RWPE2 (cell line): ENCODE results near the gene SPRING1.

Source experiments
- ATAC-seq: fragments of 200-7000 bp; cut with Tn5 transposase; 3 replicates; pipeline ENCODE4 v1.9.1; 2021; ENCODE audit warnings: low read depth
- DNase-seq: peaks from one replicate; pipeline ENCODE4 v3.0.0-alpha.2; 2020; ENCODE audit warnings: low spot score
- H3K27ac ChIP-seq: fragments of 450-650 bp; 2 replicates; pipeline ENCODE4 v1.5.1; 2017; ENCODE audit warnings: mild to moderate bottlenecking; ENCODE audit not compliant: poor library complexity, severe bottlenecking
- H3K27me3 ChIP-seq: fragments of 250-450 bp; sonication (Bioruptor Pico); 2 replicates; pipeline ENCODE4 v1.5.1; 2021; ENCODE audit warnings: mild to moderate bottlenecking, moderate library complexity; ENCODE audit not compliant: insufficient read depth, poor library complexity, severe bottlenecking
- H3K36me3 ChIP-seq: fragments of 250-450 bp; sonication (Bioruptor Pico); 2 replicates; pipeline ENCODE4 v1.5.1; 2020; ENCODE audit warnings: low read depth, mild to moderate bottlenecking, moderate library complexity
- H3K4me1 ChIP-seq: fragments of 250-450 bp; sonication (Bioruptor Pico); 2 replicates; pipeline ENCODE4 v1.5.1; 2021; ENCODE audit warnings: mild to moderate bottlenecking, moderate library complexity; ENCODE audit not compliant: insufficient read depth, poor library complexity, severe bottlenecking
- H3K4me3 ChIP-seq: fragments of 250-450 bp; sonication (Bioruptor Pico); 2 replicates; pipeline ENCODE4 v1.5.1; 2021; ENCODE audit warnings: mild to moderate bottlenecking, moderate library complexity; ENCODE audit not compliant: severe bottlenecking
- H3K9me3 ChIP-seq: fragments of 250-450 bp; sonication (Bioruptor Pico); 2 replicates; pipeline ENCODE4 v1.5.1; 2021; ENCODE audit warnings: mild to moderate bottlenecking, moderate library complexity; ENCODE audit not compliant: severe bottlenecking
- CTCF ChIP-seq: fragments of 450-650 bp; IDR thresholded peaks from one replicate; pipeline ENCODE4 v1.5.1; 2017; ENCODE audit warnings: mild to moderate bottlenecking, moderate library complexity; ENCODE audit not compliant: poor library complexity, severe bottlenecking

The SPRING1 gene

GRCh38 chr12:116703214-116703795 is 34.6 kb downstream of the SPRING1 start:
- DNase-seq: no peak
- peak; percentile 95 for TF ChIP-seq CTCF
- Histone ChIP-seq H3K27ac (no peak overlapping the region), H3K27me3 (no peaks in the 10 kb centered on the region), H3K36me3 (no peaks in the 10 kb centered on the region), H3K4me1 (no peaks in the 10 kb centered on the region), H3K4me3 (no peak overlapping the region), H3K9me3 (no peaks in the 10 kb centered on the region)
- ATAC-seq: peak; percentile 72; the same call in 2 of the 3 replicates

- Histone ChIP-seq H3K4me3 (no peak overlapping the region), H3K27ac (no peak overlapping the region), H3K27me3 (no peaks in the 10 kb centered on the region), H3K4me1 (no peaks in the 10 kb centered on the region), H3K36me3 (no peaks in the 10 kb centered on the region), H3K9me3 (no peaks in the 10 kb centered on the region)
- ATAC-seq: no peak
- no peak for DNase-seq
- no peak for TF ChIP-seq CTCF
These were observed 36.4 kb downstream of the SPRING1 start for GRCh38 chr12:116701432-116701831.

DNA sequence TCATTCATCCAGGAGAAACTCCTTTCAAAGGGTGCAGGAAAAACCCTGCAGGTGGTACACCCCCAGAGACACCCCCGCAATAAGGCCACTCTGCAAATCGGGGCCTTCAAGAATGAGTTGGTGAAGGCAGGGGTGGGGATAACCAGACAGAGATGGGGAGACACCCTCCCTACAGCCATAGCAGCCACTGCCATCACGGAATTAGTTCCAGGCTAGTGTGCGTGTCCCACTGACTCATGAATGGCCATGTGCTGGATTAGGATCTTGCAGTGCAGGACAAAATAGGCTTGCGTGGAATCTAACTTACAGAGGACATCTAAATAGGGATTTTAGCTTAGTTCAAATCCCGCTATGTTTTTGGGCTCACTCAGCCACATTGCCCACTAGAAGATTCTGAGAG is 37.8 kb downstream of the SPRING1 start:
- Histone ChIP-seq H3K4me3 (no peak overlapping the region), H3K27ac (no peak overlapping the region), H3K4me1 (no peaks in the 10 kb centered on the region), H3K27me3 (peaks cover 2% of the 10 kb centered on the region), H3K9me3 (no peaks in the 10 kb centered on the region), H3K36me3 (no peaks in the 10 kb centered on the region)
- DNase-seq (no peak), ATAC-seq (no peak)
- TF ChIP-seq CTCF: no peak

GRCh38 chr12:116698554-116699075 is 39.3 kb downstream of the SPRING1 start:
- no peaks in the 10 kb centered on the region for H3K4me1 ChIP-seq
- H3K4me3 ChIP-seq: no peak overlapping the region
- no peak overlapping the region for H3K27ac ChIP-seq
- peaks cover 17% of the 10 kb centered on the region for H3K27me3 ChIP-seq
- H3K9me3 ChIP-seq: no peaks in the 10 kb centered on the region
- TF ChIP-seq CTCF: no peak
- ATAC-seq (no peak), DNase-seq (no peak)
- H3K36me3 ChIP-seq: no peaks in the 10 kb centered on the region

- no peaks in the 10 kb centered on the region for H3K4me1 ChIP-seq
- ATAC-seq (no peak), DNase-seq (no peak)
- TF ChIP-seq CTCF: no peak
- peaks cover 22% of the 10 kb centered on the region for H3K27me3 ChIP-seq
- H3K27ac ChIP-seq: no peak overlapping the region
- no peaks in the 10 kb centered on the region for H3K36me3 ChIP-seq
- no peak overlapping the region for H3K4me3 ChIP-seq
- no peaks in the 10 kb centered on the region for H3K9me3 ChIP-seq
These were observed 39.8 kb downstream of the SPRING1 start for GRCh38 chr12:116698116-116698515.
